Measurements from ENCODE around the gene ASF1B.

The ASF1B gene

DNA sequence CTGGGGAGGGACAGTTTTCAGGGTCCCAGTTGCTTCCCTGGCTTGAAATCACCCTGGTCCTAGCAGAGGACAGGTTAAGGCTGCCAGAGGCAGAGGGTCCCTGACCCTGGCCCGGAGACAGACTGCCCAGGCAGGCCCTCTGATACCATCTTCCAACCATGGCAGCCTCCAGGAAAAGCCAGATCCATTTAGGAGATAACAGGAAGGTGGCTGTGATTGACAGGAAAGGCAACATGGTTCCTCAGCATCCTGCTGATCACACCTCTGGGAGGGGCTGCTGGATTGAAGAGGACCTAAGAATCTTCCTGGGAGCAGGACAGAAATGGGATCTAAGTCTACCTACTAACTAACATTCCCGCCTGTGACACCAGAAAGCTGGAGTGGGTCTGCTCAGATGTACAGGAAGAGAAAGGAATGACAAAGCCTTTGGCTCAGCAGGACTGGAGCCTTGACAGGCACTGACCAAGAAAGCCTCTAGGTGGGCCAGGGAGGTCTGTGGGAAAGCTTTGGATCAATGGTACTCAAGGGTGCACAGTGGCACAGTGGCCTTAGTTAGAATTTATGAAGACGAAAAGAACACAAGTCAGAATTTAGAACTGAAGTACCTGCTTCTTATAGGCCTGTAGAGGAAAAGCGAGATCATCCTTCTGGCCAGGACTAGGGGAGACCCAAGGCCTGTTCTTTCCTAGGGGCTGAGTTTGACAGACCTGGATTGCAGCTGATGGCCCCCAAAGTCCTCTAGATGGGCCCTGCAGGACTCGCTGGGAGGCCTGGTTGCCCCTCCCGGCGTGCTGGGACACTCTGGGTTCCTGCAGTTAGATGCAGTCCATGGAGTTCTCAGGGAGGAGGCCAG lies 16.5 kb downstream of the ASF1B start:
- no peak overlapping the region for H3K4me3 ChIP-seq (ENCODE audit: low read depth, low read length)
- DNase-seq (ENCODE audit: low read depth), result no peak
- TF ChIP-seq, protein P1, sequence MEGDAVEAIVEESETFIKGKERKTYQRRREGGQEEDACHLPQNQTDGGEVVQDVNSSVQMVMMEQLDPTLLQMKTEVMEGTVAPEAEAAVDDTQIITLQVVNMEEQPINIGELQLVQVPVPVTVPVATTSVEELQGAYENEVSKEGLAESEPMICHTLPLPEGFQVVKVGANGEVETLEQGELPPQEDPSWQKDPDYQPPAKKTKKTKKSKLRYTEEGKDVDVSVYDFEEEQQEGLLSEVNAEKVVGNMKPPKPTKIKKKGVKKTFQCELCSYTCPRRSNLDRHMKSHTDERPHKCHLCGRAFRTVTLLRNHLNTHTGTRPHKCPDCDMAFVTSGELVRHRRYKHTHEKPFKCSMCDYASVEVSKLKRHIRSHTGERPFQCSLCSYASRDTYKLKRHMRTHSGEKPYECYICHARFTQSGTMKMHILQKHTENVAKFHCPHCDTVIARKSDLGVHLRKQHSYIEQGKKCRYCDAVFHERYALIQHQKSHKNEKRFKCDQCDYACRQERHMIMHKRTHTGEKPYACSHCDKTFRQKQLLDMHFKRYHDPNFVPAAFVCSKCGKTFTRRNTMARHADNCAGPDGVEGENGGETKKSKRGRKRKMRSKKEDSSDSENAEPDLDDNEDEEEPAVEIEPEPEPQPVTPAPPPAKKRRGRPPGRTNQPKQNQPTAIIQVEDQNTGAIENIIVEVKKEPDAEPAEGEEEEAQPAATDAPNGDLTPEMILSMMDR (IDR thresholded peaks at IDR 0.05; ENCODE audit: control insufficient read depth, extremely low read depth, insufficient read depth), result no peak

DNA sequence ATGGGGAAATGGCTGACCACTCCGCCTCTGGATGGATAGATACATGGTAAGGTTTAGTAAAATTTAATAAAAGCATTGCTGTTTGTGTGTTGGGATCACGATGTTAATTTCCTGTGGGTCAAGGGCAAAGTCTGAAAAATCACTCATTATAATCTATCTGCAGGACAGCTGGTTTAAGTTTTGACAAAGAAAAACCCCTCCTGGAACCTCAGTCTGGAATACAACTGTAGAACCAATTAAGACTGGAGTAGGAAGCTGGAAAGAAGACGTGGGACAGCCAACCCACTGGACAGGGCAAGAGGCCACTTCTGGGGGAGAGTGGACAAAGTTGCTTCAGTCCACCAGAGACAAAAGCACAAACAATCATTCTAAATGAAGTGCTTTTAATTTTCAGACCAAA lies 17.2 kb downstream of the ASF1B start:
- H3K4me3 ChIP-seq (ENCODE audit: low read depth, low read length), result peak overlapping the region; percentile 60
- DNase-seq (ENCODE audit: low read depth), result no peak
- TF ChIP-seq, protein P1 (IDR thresholded peaks at IDR 0.05; ENCODE audit: control insufficient read depth, extremely low read depth, insufficient read depth), result no peak

DNA sequence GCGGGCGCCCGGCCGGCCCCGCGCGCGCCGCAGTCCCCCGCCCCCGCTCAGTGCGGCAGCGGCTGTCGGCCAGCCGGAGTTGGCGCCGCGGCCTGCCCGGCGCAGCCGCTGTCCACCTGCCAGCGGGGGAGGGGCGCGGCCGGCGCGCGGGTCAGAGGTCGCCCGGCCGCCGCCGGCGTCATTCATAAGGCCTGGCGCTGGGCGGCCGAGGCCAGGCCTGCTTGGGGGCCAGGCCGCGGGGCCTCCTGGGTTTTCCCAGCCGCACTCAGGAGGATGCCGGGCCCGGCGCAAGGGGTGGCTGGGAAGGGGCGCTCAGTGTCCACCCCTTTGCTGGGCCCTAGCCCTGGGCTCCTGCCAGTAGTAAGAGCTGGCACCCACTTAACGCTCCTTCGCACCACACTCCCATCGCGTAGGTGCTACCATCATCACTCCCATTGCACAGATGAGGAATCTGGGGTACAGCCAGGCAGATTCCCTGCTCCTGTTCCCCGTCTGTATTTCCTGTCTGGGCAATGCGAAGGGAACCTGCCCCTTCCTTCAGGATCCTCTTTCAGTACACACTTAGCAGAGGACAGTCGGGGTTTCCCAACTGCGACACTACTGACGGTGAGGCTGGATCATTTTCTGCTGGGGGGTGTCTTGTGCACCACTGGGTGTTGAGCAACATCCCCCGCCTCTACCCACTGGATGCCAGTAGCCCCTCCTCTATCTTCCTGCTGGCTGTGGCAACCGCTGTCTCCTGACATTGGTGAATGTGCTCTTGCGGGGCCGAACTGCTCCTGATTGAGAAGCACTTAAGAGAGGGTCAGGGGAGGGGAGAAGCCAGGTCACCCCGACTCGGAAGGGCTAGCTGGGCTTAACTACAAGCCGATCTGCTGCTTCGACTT lies 18.0 kb downstream of the ASF1B start:
- TF ChIP-seq, protein P1 (IDR thresholded peaks at IDR 0.05; ENCODE audit: control insufficient read depth, extremely low read depth, insufficient read depth), result no peak
- no peak for DNase-seq (ENCODE audit: low read depth)
- H3K4me3 ChIP-seq (ENCODE audit: low read depth, low read length), result peak overlapping the region; percentile 60

DNA sequence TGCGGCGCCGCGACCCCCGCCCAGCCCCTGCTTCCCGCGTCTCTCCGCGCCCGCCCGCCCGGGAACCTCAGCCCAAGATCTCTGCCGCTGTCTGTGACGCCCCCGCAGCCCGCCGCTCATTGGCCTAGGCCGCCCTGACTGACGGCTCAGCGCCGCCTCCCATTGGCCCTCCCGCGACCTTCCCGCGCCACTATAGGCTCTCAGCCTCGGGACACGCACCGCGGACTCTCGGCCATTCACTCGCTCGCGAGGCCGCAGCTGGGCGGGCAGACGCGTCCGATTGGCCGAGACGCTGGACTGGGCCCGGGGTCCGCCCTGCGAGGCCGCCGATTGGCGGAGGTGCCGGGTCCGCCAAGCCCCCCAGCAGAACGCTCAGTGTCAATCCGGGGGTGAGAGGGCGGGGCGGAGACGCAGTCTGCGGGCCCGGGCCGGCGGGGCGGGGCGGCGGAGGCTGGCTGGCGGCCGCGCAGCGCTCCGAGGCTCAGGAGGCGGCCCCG lies 18.7 kb downstream of the ASF1B start, which contains the start of gene PRKACA:
Gene PRKACA (minus strand): TSS at position 95 of the 497 bp plus-strand sequence. CDS start 215 bp downstream, outside the sequence.
- peak within 1 kb of the TSS; percentile 90 for H3K4me3 ChIP-seq (ENCODE audit: low read depth, low read length)
- TF ChIP-seq, protein P1 (IDR thresholded peaks at IDR 0.05; ENCODE audit: control insufficient read depth, extremely low read depth, insufficient read depth), result no peak
- peak; percentile 95 for DNase-seq (ENCODE audit: low read depth)

DNA sequence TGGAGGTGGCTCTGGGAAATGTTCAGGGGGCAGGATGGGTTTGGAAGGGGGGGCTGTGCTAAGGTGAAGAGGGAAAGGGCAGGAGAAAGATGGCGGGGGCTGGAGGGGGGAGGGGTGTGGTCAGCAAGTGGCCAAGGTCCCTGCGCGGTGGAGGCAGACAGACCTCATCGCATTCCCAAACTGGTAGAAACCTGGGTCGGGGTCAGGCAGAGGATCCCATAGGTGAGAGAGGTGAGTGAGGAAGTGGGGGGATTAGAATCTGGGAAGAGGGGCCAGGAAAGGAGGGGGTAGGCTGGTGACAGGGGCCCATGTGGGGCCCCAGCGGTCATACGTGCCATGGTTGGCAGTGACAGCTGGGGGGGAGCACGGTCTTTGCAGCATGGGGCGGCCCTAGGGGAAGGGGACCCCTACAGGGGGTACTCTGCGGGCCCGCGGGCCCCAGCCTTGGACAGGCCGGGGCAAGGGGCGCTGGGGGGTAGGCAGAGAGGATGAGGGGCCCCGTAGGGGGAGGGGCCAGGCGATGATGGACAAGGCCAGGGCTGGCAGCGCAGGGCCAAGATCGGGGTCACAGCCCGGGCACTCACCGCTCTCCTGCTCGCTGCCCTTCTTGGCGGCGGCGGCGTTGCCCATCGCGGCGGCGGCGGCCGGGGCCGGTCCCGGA lies 19.3 kb downstream of the ASF1B start:
- TF ChIP-seq, protein P1 (IDR thresholded peaks at IDR 0.05; ENCODE audit: control insufficient read depth, extremely low read depth, insufficient read depth), result no peak
- DNase-seq (ENCODE audit: low read depth), result no peak
- H3K4me3 ChIP-seq (ENCODE audit: low read depth, low read length), result peak overlapping the region; percentile 90

DNA sequence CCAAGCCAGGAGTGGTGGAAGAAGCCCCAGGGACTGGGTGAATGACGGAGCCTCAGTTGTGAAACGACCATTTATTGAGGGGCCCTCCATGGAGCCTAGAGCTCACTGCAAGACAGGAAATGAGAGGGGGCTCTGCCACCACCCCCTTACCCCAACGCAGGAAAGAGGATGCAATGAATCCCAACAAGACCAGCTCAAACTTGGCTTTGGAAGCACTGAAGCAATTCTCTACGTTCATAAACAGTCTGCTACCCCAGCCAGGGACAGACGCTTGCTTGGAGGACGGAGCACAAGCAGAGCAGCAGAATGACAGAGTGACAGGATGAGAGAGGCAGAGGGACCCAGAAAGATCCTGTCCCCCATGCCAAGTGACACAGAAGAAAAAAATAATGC lies 19.9 kb downstream of the ASF1B start:
- peak overlapping the region; percentile 90 for H3K4me3 ChIP-seq (ENCODE audit: low read depth, low read length)
- TF ChIP-seq, protein P1 (IDR thresholded peaks at IDR 0.05; ENCODE audit: control insufficient read depth, extremely low read depth, insufficient read depth), result no peak
- DNase-seq (ENCODE audit: low read depth), result no peak

Measured in LNCaP clone FGC (cell line).